SK-N-SH treated with all-trans-retinoic acid at 6 μM for 48 hours (cell line): Measurements from ENCODE around the gene KIF26A.

Experiments
- ATAC-seq: fragments of 200-7000 bp; cut with Tn5 transposase; 3 replicates; pipeline ENCODE4 v1.9.1; 2020; ENCODE audit warnings: mild to moderate bottlenecking, moderate library complexity
- ARNTL ChIP-seq: fragments of 450-650 bp; formaldehyde crosslinking; IDR thresholded peaks from 2 replicates; pipeline ENCODE4 v1.5.0; 2020; ENCODE audit warnings: low read depth, mild to moderate bottlenecking, moderate library complexity, borderline replicate concordance
- BACH2 ChIP-seq: fragments of 250-450 bp; sonication (Bioruptor Pico); IDR thresholded peaks from 2 replicates; pipeline ENCODE4 v1.9.0; 2021; ENCODE audit warnings: mild to moderate bottlenecking, borderline replicate concordance
- CSDC2 ChIP-seq: fragments of 250-450 bp; sonication (Bioruptor Pico); IDR thresholded peaks from 2 replicates; pipeline ENCODE4 v1.5.0; 2020; ENCODE audit warnings: mild to moderate bottlenecking, moderate library complexity
- ESRRG ChIP-seq: fragments of 250-450 bp; sonication (Bioruptor Pico); IDR thresholded peaks from 2 replicates; pipeline ENCODE4 v1.6.1; 2021; ENCODE audit warnings: mild to moderate bottlenecking
- GLIS3 ChIP-seq: fragments of 250-450 bp; sonication (Bioruptor Pico); IDR thresholded peaks from 2 replicates; pipeline ENCODE4 v1.5.0; 2020; ENCODE audit warnings: mild to moderate bottlenecking, moderate library complexity
- ISL1 ChIP-seq: fragments of 250-450 bp; sonication (Bioruptor Pico); IDR thresholded peaks from 2 replicates; pipeline ENCODE4 v2.1.2; 2022; ENCODE audit warnings: mild to moderate bottlenecking, moderate library complexity
- POU6F1 ChIP-seq: fragments of 250-450 bp; sonication (Bioruptor Pico); IDR thresholded peaks from 2 replicates; pipeline ENCODE4 v1.8.0; 2021; ENCODE audit warnings: low read depth, mild to moderate bottlenecking, moderate library complexity, borderline replicate concordance
- PPARA ChIP-seq: fragments of 250-450 bp; sonication (Bioruptor Pico); IDR thresholded peaks from 2 replicates; pipeline ENCODE4 v1.5.0; 2020; ENCODE audit warnings: mild to moderate bottlenecking, borderline replicate concordance
- RARB ChIP-seq: fragments of 250-450 bp; sonication (Bioruptor Pico); IDR thresholded peaks from 2 replicates; pipeline ENCODE4 v1.8.0; 2021; ENCODE audit warnings: mild to moderate bottlenecking, moderate library complexity
- SNAI2 ChIP-seq: fragments of 250-450 bp; sonication (Bioruptor Pico); IDR thresholded peaks from 2 replicates; pipeline ENCODE4 v1.5.0; 2020; ENCODE audit warnings: mild to moderate bottlenecking, moderate library complexity
- TOX ChIP-seq: fragments of 250-450 bp; sonication (Bioruptor Pico); IDR thresholded peaks from 2 replicates; pipeline ENCODE4 v1.8.0; 2021; ENCODE audit warnings: mild to moderate bottlenecking, moderate library complexity, borderline replicate concordance
- ZC3H10 ChIP-seq: fragments of 250-450 bp; sonication (Bioruptor Pico); IDR thresholded peaks from 2 replicates; pipeline ENCODE4 v1.5.1; 2021; ENCODE audit warnings: mild to moderate bottlenecking, moderate library complexity
- ZFP3 ChIP-seq: fragments of 250-450 bp; sonication (Bioruptor Pico); IDR thresholded peaks from 2 replicates; pipeline ENCODE4 v1.5.0; 2020; ENCODE audit warnings: mild to moderate bottlenecking, moderate library complexity
- ZFP30 ChIP-seq: fragments of 450-650 bp; formaldehyde crosslinking; IDR thresholded peaks from 2 replicates; pipeline ENCODE4 v1.5.0; 2022; ENCODE audit warnings: mild to moderate bottlenecking, moderate library complexity
- ZNF565 ChIP-seq: fragments of 450-650 bp; formaldehyde crosslinking; conservative IDR thresholded peaks from 2 replicates; pipeline ENCODE4 v1.5.0; 2020; ENCODE audit warnings: low read depth, mild to moderate bottlenecking, moderate library complexity
- ZNF70 ChIP-seq: fragments of 450-650 bp; formaldehyde crosslinking; IDR thresholded peaks from 2 replicates; pipeline ENCODE4 v1.5.0; 2020; ENCODE audit warnings: mild to moderate bottlenecking, moderate library complexity
- ZNF8 ChIP-seq: fragments of 450-650 bp; formaldehyde crosslinking; IDR thresholded peaks from 2 replicates; pipeline ENCODE4 v1.5.0; 2020; ENCODE audit warnings: mild to moderate bottlenecking, moderate library complexity
- TF ChIP-seq, protein P1 (sequence below): fragments of 250-450 bp; sonication (Bioruptor Pico); IDR thresholded peaks from 2 replicates; pipeline ENCODE4 v1.8.0; 2020; ENCODE audit warnings: mild to moderate bottlenecking, moderate library complexity, borderline replicate concordance
- TF ChIP-seq, protein P2 (sequence below): fragments of 250-450 bp; sonication (Bioruptor Pico); IDR thresholded peaks from 2 replicates; pipeline ENCODE4 v1.5.0; 2020; ENCODE audit warnings: mild to moderate bottlenecking, moderate library complexity
- TF ChIP-seq, protein P3 (sequence below): fragments of 250-450 bp; sonication (Bioruptor Pico); IDR thresholded peaks from 2 replicates; pipeline ENCODE4 v1.5.1; 2020; ENCODE audit warnings: low read depth, mild to moderate bottlenecking, moderate library complexity

The KIF26A gene

GRCh38 chr14:104200591-104200990 lies 62.2 kb downstream of the KIF26A start:
- TF ChIP-seq ARNTL (CRISPR knock-in tag) (no peak), ISL1 (CRISPR knock-in tag) (no peak)
- TF ChIP-seq, protein P1, sequence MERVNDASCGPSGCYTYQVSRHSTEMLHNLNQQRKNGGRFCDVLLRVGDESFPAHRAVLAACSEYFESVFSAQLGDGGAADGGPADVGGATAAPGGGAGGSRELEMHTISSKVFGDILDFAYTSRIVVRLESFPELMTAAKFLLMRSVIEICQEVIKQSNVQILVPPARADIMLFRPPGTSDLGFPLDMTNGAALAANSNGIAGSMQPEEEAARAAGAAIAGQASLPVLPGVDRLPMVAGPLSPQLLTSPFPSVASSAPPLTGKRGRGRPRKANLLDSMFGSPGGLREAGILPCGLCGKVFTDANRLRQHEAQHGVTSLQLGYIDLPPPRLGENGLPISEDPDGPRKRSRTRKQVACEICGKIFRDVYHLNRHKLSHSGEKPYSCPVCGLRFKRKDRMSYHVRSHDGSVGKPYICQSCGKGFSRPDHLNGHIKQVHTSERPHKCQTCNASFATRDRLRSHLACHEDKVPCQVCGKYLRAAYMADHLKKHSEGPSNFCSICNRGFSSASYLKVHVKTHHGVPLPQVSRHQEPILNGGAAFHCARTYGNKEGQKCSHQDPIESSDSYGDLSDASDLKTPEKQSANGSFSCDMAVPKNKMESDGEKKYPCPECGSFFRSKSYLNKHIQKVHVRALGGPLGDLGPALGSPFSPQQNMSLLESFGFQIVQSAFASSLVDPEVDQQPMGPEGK (CRISPR knock-in tag): no peak
- ATAC-seq: no peak

DNA sequence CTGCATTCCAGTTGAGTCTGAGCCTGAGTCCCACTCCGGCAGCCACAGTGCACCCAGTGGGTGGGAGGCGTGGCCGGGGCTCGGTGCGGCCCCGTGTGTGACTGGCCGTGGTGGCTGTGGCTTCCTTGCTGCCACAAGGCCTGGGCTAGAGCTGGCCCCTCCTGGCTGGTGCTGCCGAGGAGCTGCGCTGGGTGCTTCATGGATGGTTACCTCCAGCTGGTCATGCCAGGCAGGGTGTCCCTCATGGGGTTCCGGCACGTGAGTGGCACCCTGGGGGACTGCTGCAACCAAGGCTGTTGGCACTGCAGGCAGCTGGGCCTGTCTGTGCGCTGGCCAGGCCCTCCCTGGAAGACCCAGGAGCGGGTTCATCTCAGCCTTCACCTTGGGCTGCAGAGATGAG lies 62.7 kb downstream of the KIF26A start:
- TF ChIP-seq POU6F1 (CRISPR knock-in tag) (no peak), TOX (CRISPR knock-in tag) (no peak), ESRRG (CRISPR knock-in tag) (no peak), ZC3H10 (CRISPR knock-in tag) (no peak), ISL1 (CRISPR knock-in tag) (no peak), GLIS3 (CRISPR knock-in tag) (no peak), CSDC2 (CRISPR knock-in tag) (no peak), ZNF70 (CRISPR knock-in tag) (no peak), BACH2 (CRISPR knock-in tag) (no peak), RARB (CRISPR knock-in tag) (no peak), SNAI2 (CRISPR knock-in tag) (no peak), ARNTL (CRISPR knock-in tag) (no peak), ZFP30 (CRISPR knock-in tag) (no peak), ZFP3 (CRISPR knock-in tag) (no peak), PPARA (CRISPR knock-in tag) (no peak), ZNF8 (CRISPR knock-in tag) (no peak), ZNF565 (CRISPR knock-in tag) (no peak)
- TF ChIP-seq, protein P2, sequence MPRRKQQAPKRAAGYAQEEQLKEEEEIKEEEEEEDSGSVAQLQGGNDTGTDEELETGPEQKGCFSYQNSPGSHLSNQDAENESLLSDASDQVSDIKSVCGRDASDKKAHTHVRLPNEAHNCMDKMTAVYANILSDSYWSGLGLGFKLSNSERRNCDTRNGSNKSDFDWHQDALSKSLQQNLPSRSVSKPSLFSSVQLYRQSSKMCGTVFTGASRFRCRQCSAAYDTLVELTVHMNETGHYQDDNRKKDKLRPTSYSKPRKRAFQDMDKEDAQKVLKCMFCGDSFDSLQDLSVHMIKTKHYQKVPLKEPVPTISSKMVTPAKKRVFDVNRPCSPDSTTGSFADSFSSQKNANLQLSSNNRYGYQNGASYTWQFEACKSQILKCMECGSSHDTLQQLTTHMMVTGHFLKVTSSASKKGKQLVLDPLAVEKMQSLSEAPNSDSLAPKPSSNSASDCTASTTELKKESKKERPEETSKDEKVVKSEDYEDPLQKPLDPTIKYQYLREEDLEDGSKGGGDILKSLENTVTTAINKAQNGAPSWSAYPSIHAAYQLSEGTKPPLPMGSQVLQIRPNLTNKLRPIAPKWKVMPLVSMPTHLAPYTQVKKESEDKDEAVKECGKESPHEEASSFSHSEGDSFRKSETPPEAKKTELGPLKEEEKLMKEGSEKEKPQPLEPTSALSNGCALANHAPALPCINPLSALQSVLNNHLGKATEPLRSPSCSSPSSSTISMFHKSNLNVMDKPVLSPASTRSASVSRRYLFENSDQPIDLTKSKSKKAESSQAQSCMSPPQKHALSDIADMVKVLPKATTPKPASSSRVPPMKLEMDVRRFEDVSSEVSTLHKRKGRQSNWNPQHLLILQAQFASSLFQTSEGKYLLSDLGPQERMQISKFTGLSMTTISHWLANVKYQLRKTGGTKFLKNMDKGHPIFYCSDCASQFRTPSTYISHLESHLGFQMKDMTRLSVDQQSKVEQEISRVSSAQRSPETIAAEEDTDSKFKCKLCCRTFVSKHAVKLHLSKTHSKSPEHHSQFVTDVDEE (CRISPR knock-in tag): no peak
- TF ChIP-seq, protein P3, sequence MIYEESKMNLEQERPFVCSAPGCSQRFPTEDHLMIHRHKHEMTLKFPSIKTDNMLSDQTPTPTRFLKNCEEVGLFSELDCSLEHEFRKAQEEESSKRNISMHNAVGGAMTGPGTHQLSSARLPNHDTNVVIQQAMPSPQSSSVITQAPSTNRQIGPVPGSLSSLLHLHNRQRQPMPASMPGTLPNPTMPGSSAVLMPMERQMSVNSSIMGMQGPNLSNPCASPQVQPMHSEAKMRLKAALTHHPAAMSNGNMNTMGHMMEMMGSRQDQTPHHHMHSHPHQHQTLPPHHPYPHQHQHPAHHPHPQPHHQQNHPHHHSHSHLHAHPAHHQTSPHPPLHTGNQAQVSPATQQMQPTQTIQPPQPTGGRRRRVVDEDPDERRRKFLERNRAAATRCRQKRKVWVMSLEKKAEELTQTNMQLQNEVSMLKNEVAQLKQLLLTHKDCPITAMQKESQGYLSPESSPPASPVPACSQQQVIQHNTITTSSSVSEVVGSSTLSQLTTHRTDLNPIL: no peak
- TF ChIP-seq, protein P1 (CRISPR knock-in tag): no peak
- ATAC-seq: no peak

DNA sequence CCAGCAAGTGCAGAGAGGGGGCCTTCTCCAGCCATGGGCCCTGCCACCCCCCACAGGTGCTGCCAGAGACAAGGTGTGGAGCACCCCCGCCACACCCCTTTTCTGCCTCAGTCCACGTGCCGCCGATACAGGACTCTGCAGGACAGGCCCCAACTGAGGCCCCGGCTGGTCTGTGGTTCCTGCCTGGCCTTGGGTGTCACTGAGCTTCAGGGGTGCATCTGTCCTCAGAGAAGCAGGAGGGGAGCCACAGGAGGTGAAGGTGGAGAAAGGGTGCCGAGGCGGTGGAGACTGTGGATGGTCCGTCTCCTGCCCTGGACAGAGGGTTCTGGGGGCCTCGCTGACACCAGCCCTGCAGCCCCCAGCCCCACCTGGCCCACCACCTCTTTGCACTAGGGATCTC lies 63.1 kb downstream of the KIF26A start:
- no peak for TF ChIP-seq ESRRG (CRISPR knock-in tag)
- no peak for TF ChIP-seq ZNF565 (CRISPR knock-in tag)
- TF ChIP-seq, protein P3: no peak
- TF ChIP-seq, protein P1 (CRISPR knock-in tag): no peak
- no peak for TF ChIP-seq RARB (CRISPR knock-in tag)
- TF ChIP-seq ARNTL (CRISPR knock-in tag): no peak
- no peak for TF ChIP-seq ZNF70 (CRISPR knock-in tag)
- TF ChIP-seq, protein P2 (CRISPR knock-in tag): no peak
- no peak for TF ChIP-seq ZNF8 (CRISPR knock-in tag)
- no peak for TF ChIP-seq TOX (CRISPR knock-in tag)
- TF ChIP-seq BACH2 (CRISPR knock-in tag): no peak
- no peak for TF ChIP-seq ZC3H10 (CRISPR knock-in tag)

More for the DNA sequence above, 63.1 kb downstream of the KIF26A start:
- ATAC-seq: no peak
